Measurements from ENCODE around the gene OR2T34. TPM values are rescaled to one million over a fixed set of nuclear protein-coding genes. Genes with fewer than 3 reads are reported as not detected.
"Not testable (repeated sequence)": the region's sequence is repeated elsewhere in the genome, so short reads cannot be mapped to it uniquely, and the experiment has no call there.

OR2T34 gene
- total RNA-seq, 5 donors from 2014 or later (not counting 1 experiment from before 2014, with no cell fraction given): not detected

DNA sequence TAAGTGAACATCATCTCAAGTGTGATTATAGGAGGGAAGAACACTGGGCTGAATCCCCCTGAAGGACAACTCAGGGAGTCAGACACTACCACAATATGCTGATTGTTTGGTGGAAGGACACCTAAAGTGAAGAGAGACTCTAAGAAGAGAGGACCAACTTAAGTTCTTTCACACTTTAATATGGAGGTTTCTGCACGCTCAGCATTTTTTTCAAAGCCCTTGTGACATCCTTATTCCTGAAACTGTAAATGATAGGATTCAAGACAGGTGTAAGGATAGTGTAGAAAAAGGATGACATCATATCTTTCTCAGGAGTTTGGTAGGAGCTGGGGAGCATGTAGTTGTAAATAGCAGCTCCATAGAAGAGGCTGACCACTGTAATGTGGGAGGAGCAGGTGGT lies 18.1 kb upstream of the OR2T34 start:
- Mint-ChIP-seq H3K27me3 (peaks cover 0 to 3% of the 10 kb centered on the region in 2 donors), H3K4me3 (no peak overlapping the region), H3K27ac (no peak overlapping the region), H3K4me1 (peaks cover 4 to 9% (median 8%) of the 10 kb centered on the region in 3 donors), H3K9me3 (no peaks in the 10 kb centered on the region), H3K36me3 (no peaks in the 10 kb centered on the region)
- ChIA-PET CTCF (no interaction called here), POLR2A (no interaction called here)
- Histone ChIP-seq H3K36me3 (ENCODE audit: control insufficient read depth in 2 of 2, extremely low read depth in 1 of 2, insufficient read depth in 1 of 2, low read length in 1 of 2) (no peaks in the 10 kb centered on the region), H3K9me3 (no peaks in the 10 kb centered on the region), H3K27ac (ENCODE audit: low read length) (no peak overlapping the region), H3K4me3 (ENCODE audit: control insufficient read depth in 1 of 2, extremely low read depth in 1 of 2, low read length in 1 of 2) (no peak overlapping the region), H3K4me1 (ENCODE audit: control insufficient read depth in 1 of 2, extremely low read depth in 1 of 2, insufficient read depth in 2 of 2, low read length in 2 of 2) (no peaks in the 10 kb centered on the region), H3K27me3 (replicated peaks in 1 of 2; ENCODE audit: control insufficient read depth in 2 of 2, extremely low read depth in 1 of 2, insufficient read depth in 2 of 2, low read length in 1 of 2) (peaks cover 0 to 5% of the 10 kb centered on the region in 2 experiments)
- no peak for DNase-seq
- no peak for ATAC-seq (replicated peaks in 1 of 4)
- no CpG with 5 or more reads among the region's 1 CpG for WGBS (ENCODE audit: insufficient coverage)

GRCh38 chr1:248590055-248590454 lies 15.5 kb upstream of the OR2T34 start:
- ATAC-seq (replicated peaks in 1 of 4): no peak
- ChIA-PET POLR2A (no interaction called here), CTCF (no interaction called here)
- Histone ChIP-seq H3K9me3 (no peaks in the 10 kb centered on the region), H3K4me1 (ENCODE audit: control insufficient read depth in 1 of 2, extremely low read depth in 1 of 2, insufficient read depth in 2 of 2, low read length in 2 of 2) (no peaks in the 10 kb centered on the region), H3K36me3 (ENCODE audit: control insufficient read depth in 2 of 2, extremely low read depth in 1 of 2, insufficient read depth in 1 of 2, low read length in 1 of 2) (no peaks in the 10 kb centered on the region), H3K27ac (ENCODE audit: low read length) (no peak overlapping the region), H3K27me3 (replicated peaks in 1 of 2; ENCODE audit: control insufficient read depth in 2 of 2, extremely low read depth in 1 of 2, insufficient read depth in 2 of 2, low read length in 1 of 2) (peaks cover 0 to 5% of the 10 kb centered on the region in 2 experiments), H3K4me3 (ENCODE audit: control insufficient read depth in 1 of 2, extremely low read depth in 1 of 2, low read length in 1 of 2) (no peak overlapping the region)
- H3K27ac Mint-ChIP-seq: no peak overlapping the region
- peaks cover 0 to 7% of the 10 kb centered on the region in 2 donors for H3K27me3 Mint-ChIP-seq
- no peak for DNase-seq
- no peak overlapping the region for H3K4me3 Mint-ChIP-seq
- WGBS (ENCODE audit: insufficient coverage): 99% methylated on average over 15 of the region's 17 CpGs
- peaks cover 0 to 2% (median 0%) of the 10 kb centered on the region in 3 donors for H3K4me1 Mint-ChIP-seq
- no peaks in the 10 kb centered on the region for H3K36me3 Mint-ChIP-seq
- H3K9me3 Mint-ChIP-seq: no peaks in the 10 kb centered on the region

- Histone ChIP-seq H3K36me3 (ENCODE audit: control insufficient read depth in 2 of 2, extremely low read depth in 1 of 2, insufficient read depth in 1 of 2, low read length in 1 of 2) (no peaks in the 10 kb centered on the region), H3K27me3 (replicated peaks in 1 of 2; ENCODE audit: control insufficient read depth in 2 of 2, extremely low read depth in 1 of 2, insufficient read depth in 2 of 2, low read length in 1 of 2) (peaks cover 0 to 5% of the 10 kb centered on the region in 2 experiments), H3K4me1 (ENCODE audit: control insufficient read depth in 1 of 2, extremely low read depth in 1 of 2, insufficient read depth in 2 of 2, low read length in 2 of 2) (no peaks in the 10 kb centered on the region), H3K4me3 (ENCODE audit: control insufficient read depth in 1 of 2, extremely low read depth in 1 of 2, low read length in 1 of 2) (no peak overlapping the region), H3K9me3 (no peaks in the 10 kb centered on the region), H3K27ac (ENCODE audit: low read length) (no peak overlapping the region)
- H3K9me3 Mint-ChIP-seq: no peaks in the 10 kb centered on the region
- ATAC-seq (replicated peaks in 1 of 4) (no peak), DNase-seq (no peak)
- H3K36me3 Mint-ChIP-seq: no peaks in the 10 kb centered on the region
- H3K4me3 Mint-ChIP-seq: no peak overlapping the region
- CTCF ChIA-PET: no interaction called here
- no peak overlapping the region for H3K27ac Mint-ChIP-seq
- no CpG with 5 or more reads among the region's 3 CpGs for WGBS (ENCODE audit: insufficient coverage)
- peaks cover 0 to 9% of the 10 kb centered on the region in 2 donors for H3K27me3 Mint-ChIP-seq
- peaks cover 0 to 5% (median 2%) of the 10 kb centered on the region in 3 donors for H3K4me1 Mint-ChIP-seq
- POLR2A ChIA-PET: no interaction called here
Observed at GRCh38 chr1:248589334-248589733, 14.8 kb upstream of the OR2T34 start.

- no peaks in the 10 kb centered on the region for H3K27me3 ChIP-seq (replicated peaks in 1 of 2; ENCODE audit: control insufficient read depth in 2 of 2, extremely low read depth in 1 of 2, insufficient read depth in 2 of 2, low read length in 1 of 2)
- H3K4me3 ChIP-seq (ENCODE audit: control insufficient read depth in 1 of 2, extremely low read depth in 1 of 2, low read length in 1 of 2): no peak overlapping the region
- H3K27me3 Mint-ChIP-seq: peaks cover 0 to 9% of the 10 kb centered on the region in 2 donors
- no peaks in the 10 kb centered on the region for H3K9me3 ChIP-seq
- no peak overlapping the region for H3K27ac Mint-ChIP-seq
- ATAC-seq (replicated peaks in 1 of 4): no peak
- WGBS (ENCODE audit: insufficient coverage): no CpG with 5 or more reads among the region's 3 CpGs
- no peaks in the 10 kb centered on the region for H3K36me3 Mint-ChIP-seq
- no peaks in the 10 kb centered on the region for H3K9me3 Mint-ChIP-seq
- peaks cover 0 to 6% (median 2%) of the 10 kb centered on the region in 3 donors for H3K4me1 Mint-ChIP-seq
- no peaks in the 10 kb centered on the region for H3K36me3 ChIP-seq (ENCODE audit: control insufficient read depth in 2 of 2, extremely low read depth in 1 of 2, insufficient read depth in 1 of 2, low read length in 1 of 2)
- POLR2A ChIA-PET: no interaction called here
- no peak overlapping the region for H3K4me3 Mint-ChIP-seq
- CTCF ChIA-PET: no interaction called here
- DNase-seq: no peak
- H3K27ac ChIP-seq (ENCODE audit: low read length): no peak overlapping the region
- H3K4me1 ChIP-seq (ENCODE audit: control insufficient read depth in 1 of 2, extremely low read depth in 1 of 2, insufficient read depth in 2 of 2, low read length in 2 of 2): no peaks in the 10 kb centered on the region
Observed at GRCh38 chr1:248585266-248585665, 10.7 kb upstream of the OR2T34 start.

GRCh38 chr1:248576260-248576980 lies 1.9 kb upstream of the OR2T34 start:
- Histone ChIP-seq H3K27me3 (replicated peaks in 1 of 2; ENCODE audit: control insufficient read depth in 2 of 2, extremely low read depth in 1 of 2, insufficient read depth in 2 of 2, low read length in 1 of 2) (no peaks in the 10 kb centered on the region), H3K27ac (ENCODE audit: low read length) (no peak overlapping the region), H3K4me3 (ENCODE audit: control insufficient read depth in 1 of 2, extremely low read depth in 1 of 2, low read length in 1 of 2) (no peak overlapping the region), H3K4me1 (ENCODE audit: control insufficient read depth in 1 of 2, extremely low read depth in 1 of 2, insufficient read depth in 2 of 2, low read length in 2 of 2) (no peaks in the 10 kb centered on the region), H3K9me3 (no peaks in the 10 kb centered on the region), H3K36me3 (ENCODE audit: control insufficient read depth in 2 of 2, extremely low read depth in 1 of 2, insufficient read depth in 1 of 2, low read length in 1 of 2) (no peaks in the 10 kb centered on the region)
- Mint-ChIP-seq H3K36me3 (no peaks in the 10 kb centered on the region), H3K4me1 (peaks cover 0 to 3% (median 0%) of the 10 kb centered on the region in 3 donors), H3K27me3 (peaks cover 0 to 1% of the 10 kb centered on the region in 2 donors), H3K9me3 (peaks cover 0 to 6% (median 3%) of the 10 kb centered on the region in 3 donors), H3K4me3 (no peak overlapping the region), H3K27ac (no peak overlapping the region)
- 89% methylated on average over 2 of the region's 9 CpGs for WGBS (ENCODE audit: insufficient coverage)
- POLR2A ChIA-PET: no interaction called here
- ATAC-seq (replicated peaks in 1 of 4) (no peak), DNase-seq (no peak)
- CTCF ChIA-PET: interaction anchor here in 1 of 2 donors (0.7 kb wide), 1 partner anchor 46 kb away, joined by 3 read pairs; no protein-coding TSS in a partner anchor

DNA sequence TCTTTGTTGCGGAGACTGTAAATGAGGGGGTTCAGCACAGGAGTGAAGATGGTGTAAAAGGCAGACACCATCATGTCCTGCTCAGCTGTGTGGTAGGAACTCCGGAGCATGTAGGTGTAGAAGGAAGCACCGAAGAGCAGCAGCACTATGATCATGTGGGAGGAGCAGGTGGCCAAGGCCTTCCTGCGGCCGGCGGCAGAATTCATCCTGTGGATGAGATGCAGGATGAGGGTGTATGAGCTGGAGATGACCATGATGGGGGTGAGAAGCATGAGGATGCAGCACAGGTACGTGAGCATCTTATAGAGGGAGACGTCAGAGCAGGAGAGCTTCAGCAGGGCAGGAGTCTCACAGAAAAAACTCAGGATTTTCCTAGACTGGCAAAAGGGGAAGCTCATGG lies 701 bp downstream of the OR2T34 start:
- H3K36me3 ChIP-seq (ENCODE audit: control insufficient read depth in 2 of 2, extremely low read depth in 1 of 2, insufficient read depth in 1 of 2, low read length in 1 of 2); H3K27ac ChIP-seq (ENCODE audit: low read length); H3K27ac Mint-ChIP-seq; H3K4me3 Mint-ChIP-seq; H3K27me3 Mint-ChIP-seq; DNase-seq; H3K4me3 ChIP-seq (ENCODE audit: control insufficient read depth in 1 of 2, extremely low read depth in 1 of 2, low read length in 1 of 2); H3K36me3 Mint-ChIP-seq; H3K4me1 ChIP-seq (ENCODE audit: control insufficient read depth in 1 of 2, extremely low read depth in 1 of 2, insufficient read depth in 2 of 2, low read length in 2 of 2); CTCF ChIA-PET; H3K27me3 ChIP-seq (replicated peaks in 1 of 2; ENCODE audit: control insufficient read depth in 2 of 2, extremely low read depth in 1 of 2, insufficient read depth in 2 of 2, low read length in 1 of 2); POLR2A ChIA-PET; ATAC-seq (replicated peaks in 1 of 4); H3K9me3 Mint-ChIP-seq; H3K9me3 ChIP-seq: not testable (repeated sequence)
- WGBS (ENCODE audit: insufficient coverage): no CpG with 5 or more reads among the region's 8 CpGs
- peaks cover 3 to 13% (median 13%) of the 10 kb centered on the region in 3 donors for H3K4me1 Mint-ChIP-seq
